A549 (cell line): ENCODE measurements around the gene POLR1D. TPM values are rescaled to one million over a fixed set of nuclear protein-coding genes. Genes with fewer than 3 reads are reported as not detected.

Source experiments
- ATAC-seq, 2 experiments: fragments of 200-7000 bp in 1 of 2; fragments of >200 bp in 1 of 2; cut with Nextera tagmentation in 1 of 2; cut with Tn5 transposase in 1 of 2; 3 replicates each; pipeline versions ENCODE4 v1.8.0 to v1.9.1; 2018 to 2020; ENCODE audit warnings: mild to moderate bottlenecking in 1 of 2, moderate library complexity in 1 of 2
- CTCF ChIA-PET: fragments of 300-600 bp; sonication (Branson Sonifier 250); formaldehyde crosslinking; extraction: SDS; loops from one replicate; lab custom pipeline; 2021; ENCODE audit warnings: antibody characterized with exemption, inconsistent platforms; lab: Yijun Ruan, JAX
- POLR2A ChIA-PET: fragments of 350-600 bp; formaldehyde crosslinking; extraction: SDS; loops from one replicate; lab custom pipeline; 2021; ENCODE audit warnings: antibody characterized with exemption, inconsistent platforms; lab: Yijun Ruan, JAX
- DNase-seq, 2 experiments: peaks; one replicate each; pipeline versions ENCODE4 v3.0.0 to v3.0.0-alpha.2; 2011 to 2016; ENCODE audit warnings: low read depth in 1 of 2, low spot score in 1 of 2
- FAIRE-seq: peaks from 2 replicates; lab custom pipeline; 2011; peaks lifted over from hg19 to GRCh38; lab: Jason Lieb, UNC
- H3K27ac ChIP-seq, 2 experiments: fragments of >200 bp; sonication (Bioruptor Twin); formaldehyde crosslinking; 3 replicates each; pipeline ENCODE4 v1.5.1; 2016 to 2017
- H3K4me1 ChIP-seq: fragments of >200 bp; sonication (Bioruptor Twin); formaldehyde crosslinking; 3 replicates; pipeline ENCODE4 v1.6.1; 2016
- H3K4me2 ChIP-seq: fragments of >200 bp; sonication (Bioruptor Twin); formaldehyde crosslinking; 3 replicates; pipeline ENCODE4 v1.6.1; 2016
- H3K4me3 ChIP-seq: fragments of >200 bp; sonication (Bioruptor Twin); formaldehyde crosslinking; 3 replicates; pipeline ENCODE4 v1.5.1; 2016
- H3K9me3 ChIP-seq: fragments of >200 bp; sonication (Bioruptor Twin); formaldehyde crosslinking; 3 replicates; pipeline ENCODE4 v1.6.1; 2016
- CBX8 ChIP-seq: fragments of 200-600 bp; sonication (generic); IDR thresholded peaks from 2 replicates; pipeline ENCODE4 v1.6.1; 2016
- CHD4 ChIP-seq: fragments of 200-600 bp; sonication (generic); IDR thresholded peaks from 2 replicates; pipeline ENCODE4 v1.6.1; 2016; ENCODE audit warnings: antibody characterized with exemption, mild to moderate bottlenecking, borderline replicate concordance
- HDAC2 ChIP-seq: fragments of 200-600 bp; sonication (generic); IDR thresholded peaks from 2 replicates; pipeline ENCODE4 v1.6.1; 2016
- HOXB5 ChIP-seq: fragments of 250-450 bp; sonication (Bioruptor Pico); IDR thresholded peaks from 2 replicates; pipeline ENCODE4 v1.5.0; 2020; ENCODE audit warnings: mild to moderate bottlenecking, moderate library complexity
- JUN ChIP-seq, 2 experiments: fragments of >200 bp; sonication (Bioruptor Twin); formaldehyde crosslinking; IDR thresholded peaks; 2 replicates in 1 of 2; 3 replicates in 1 of 2; pipeline ENCODE4 v1.6.1; 2016 to 2017
- KDM5A ChIP-seq: fragments of 200-600 bp; sonication (generic); IDR thresholded peaks from 2 replicates; pipeline ENCODE4 v1.6.1; 2016; ENCODE audit warnings: antibody characterized with exemption, mild to moderate bottlenecking
- NFE2L2 ChIP-seq: fragments of 150-350 bp; conservative IDR thresholded peaks from 2 replicates; pipeline ENCODE4 v1.6.1; 2014; ENCODE audit warnings: low read length
- NR3C1 ChIP-seq: fragments of >200 bp; sonication (Bioruptor Twin); formaldehyde crosslinking; IDR thresholded peaks from 3 replicates; pipeline ENCODE4 v1.6.1; 2017
- RARB ChIP-seq: fragments of 250-450 bp; sonication (Bioruptor Pico); IDR thresholded peaks from 2 replicates; pipeline ENCODE4 v1.8.0; 2021; ENCODE audit warnings: mild to moderate bottlenecking, moderate library complexity
- RCOR1 ChIP-seq: fragments of 150-350 bp; IDR thresholded peaks from 2 replicates; pipeline ENCODE4 v1.6.1; 2014; ENCODE audit warnings: antibody characterized with exemption, low read length, low read depth
- RFX5 ChIP-seq: fragments of 450-650 bp; IDR thresholded peaks from 2 replicates; pipeline ENCODE4 v1.7.1; 2014; ENCODE audit warnings: antibody characterized with exemption, mild to moderate bottlenecking, moderate library complexity
- SMC3 ChIP-seq: fragments of >200 bp; sonication (Bioruptor Twin); formaldehyde crosslinking; IDR thresholded peaks from 3 replicates; pipeline ENCODE4 v1.6.1; 2018; ENCODE audit warnings: inconsistent platforms
- SREBF2 ChIP-seq: fragments of 450-650 bp; IDR thresholded peaks from 2 replicates; pipeline ENCODE4 v1.6.1; 2014; ENCODE audit warnings: mild to moderate bottlenecking, moderate library complexity
- TP53 ChIP-seq: fragments of 250-450 bp; sonication (Bioruptor Pico); IDR thresholded peaks from 2 replicates; pipeline ENCODE4 v1.5.0; 2021; ENCODE audit warnings: mild to moderate bottlenecking, moderate library complexity
- WGBS: methylation state at CpG from one replicate; pipeline ENCODE4 v1.1.6; 2017; ENCODE audit errors: missing lambda C conversion rate; 5-methylcytosine and 5-hydroxymethylcytosine counted together
- polyA plus RNA-seq, 4 experiments: library from polyadenylated mRNA; depleted of rRNA in 3 of 4; stranded (reverse); fragments of >200 nt; fragmentation: RNase III in 1 of 4; extraction: RNeasy Plus Mini Kit Qiagen cat#74134 plus additional on column Dnase treatment in 1 of 4; gene quantifications; 2 replicates in 3 of 4; 3 replicates in 1 of 4; pipeline ENCODE4 v1.2.3, GENCODE V29; 2011 to 2017
- TF ChIP-seq, protein P1 (sequence below): fragments of 250-450 bp; sonication (Bioruptor Pico); IDR thresholded peaks from 2 replicates; pipeline ENCODE4 v1.5.0; 2020; ENCODE audit warnings: low read depth, mild to moderate bottlenecking, moderate library complexity
- TF ChIP-seq, protein P2 (sequence below): IDR thresholded peaks from 2 replicates; pipeline ENCODE4 v1.6.1; 2012; ENCODE audit warnings: low read depth, borderline replicate concordance
- TF ChIP-seq, protein P3 (sequence below): IDR thresholded peaks from 2 replicates; pipeline ENCODE4 v1.6.1; 2012
- TF ChIP-seq, protein P4 (sequence below): IDR thresholded peaks from 2 replicates; pipeline ENCODE4 v1.6.1; 2012
- TF ChIP-seq, protein P5 (sequence below): fragments of 150-350 bp; IDR thresholded peaks from 2 replicates; pipeline ENCODE4 v1.6.1; 2014; ENCODE audit warnings: low read depth, mild to moderate bottlenecking, low read length

POLR1D gene
- polyA plus RNA-seq, 2 of the 4 experiments (the other 2 are of a cell fraction): 110 to 161 TPM

DNA sequence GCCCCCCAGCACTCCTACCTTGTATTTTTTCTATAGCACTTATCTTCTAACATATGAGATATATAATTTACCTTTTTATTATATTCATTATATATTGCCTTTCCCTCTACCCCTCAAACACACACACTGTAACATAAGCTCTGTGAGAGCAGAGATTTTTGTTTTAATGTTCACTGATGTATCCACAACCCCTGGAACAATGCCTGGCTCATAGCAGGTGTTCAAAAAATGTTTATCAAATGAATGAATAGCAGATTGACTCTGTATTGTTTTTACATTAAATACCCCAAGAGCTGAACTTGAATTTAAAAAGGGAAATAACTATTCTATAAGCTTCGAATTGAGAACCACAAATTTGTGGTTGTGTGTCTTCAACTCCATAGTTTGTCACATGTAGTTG lies 11.0 kb downstream of the POLR1D start:
- FAIRE-seq (no peak), ATAC-seq (no peak), DNase-seq (no peak)
- 85% methylated on average over 1 of the region's 1 CpG for WGBS
- ChIA-PET POLR2A (no interaction called here), CTCF (interaction anchor here (1.4 kb wide), 1 partner anchor 10 kb away, joined by 3 read pairs; no protein-coding TSS in a partner anchor)
- no peak for TF ChIP-seq TP53 (CRISPR knock-in tag)
- TF ChIP-seq SREBF2: no peak
- TF ChIP-seq SMC3: no peak
- no peak for TF ChIP-seq JUN (IDR thresholded peaks at IDR 0.05)
- no peak for TF ChIP-seq NFE2L2
- TF ChIP-seq, protein P1, sequence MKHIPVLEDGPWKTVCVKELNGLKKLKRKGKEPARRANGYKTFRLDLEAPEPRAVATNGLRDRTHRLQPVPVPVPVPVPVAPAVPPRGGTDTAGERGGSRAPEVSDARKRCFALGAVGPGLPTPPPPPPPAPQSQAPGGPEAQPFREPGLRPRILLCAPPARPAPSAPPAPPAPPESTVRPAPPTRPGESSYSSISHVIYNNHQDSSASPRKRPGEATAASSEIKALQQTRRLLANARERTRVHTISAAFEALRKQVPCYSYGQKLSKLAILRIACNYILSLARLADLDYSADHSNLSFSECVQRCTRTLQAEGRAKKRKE (CRISPR knock-in tag): no peak
- no peak for TF ChIP-seq HOXB5
- TF ChIP-seq RCOR1: no peak
- TF ChIP-seq, protein P2, sequence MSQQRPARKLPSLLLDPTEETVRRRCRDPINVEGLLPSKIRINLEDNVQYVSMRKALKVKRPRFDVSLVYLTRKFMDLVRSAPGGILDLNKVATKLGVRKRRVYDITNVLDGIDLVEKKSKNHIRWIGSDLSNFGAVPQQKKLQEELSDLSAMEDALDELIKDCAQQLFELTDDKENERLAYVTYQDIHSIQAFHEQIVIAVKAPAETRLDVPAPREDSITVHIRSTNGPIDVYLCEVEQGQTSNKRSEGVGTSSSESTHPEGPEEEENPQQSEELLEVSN: no peak
- TF ChIP-seq RFX5: no peak
- TF ChIP-seq NR3C1: no peak
- no peak for TF ChIP-seq RARB (CRISPR knock-in tag)
- TF ChIP-seq CHD4: no peak
- TF ChIP-seq, protein P3, sequence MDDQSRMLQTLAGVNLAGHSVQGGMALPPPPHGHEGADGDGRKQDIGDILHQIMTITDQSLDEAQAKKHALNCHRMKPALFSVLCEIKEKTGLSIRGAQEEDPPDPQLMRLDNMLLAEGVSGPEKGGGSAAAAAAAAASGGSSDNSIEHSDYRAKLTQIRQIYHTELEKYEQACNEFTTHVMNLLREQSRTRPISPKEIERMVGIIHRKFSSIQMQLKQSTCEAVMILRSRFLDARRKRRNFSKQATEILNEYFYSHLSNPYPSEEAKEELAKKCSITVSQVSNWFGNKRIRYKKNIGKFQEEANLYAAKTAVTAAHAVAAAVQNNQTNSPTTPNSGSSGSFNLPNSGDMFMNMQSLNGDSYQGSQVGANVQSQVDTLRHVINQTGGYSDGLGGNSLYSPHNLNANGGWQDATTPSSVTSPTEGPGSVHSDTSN: no peak
- TF ChIP-seq, protein P4, sequence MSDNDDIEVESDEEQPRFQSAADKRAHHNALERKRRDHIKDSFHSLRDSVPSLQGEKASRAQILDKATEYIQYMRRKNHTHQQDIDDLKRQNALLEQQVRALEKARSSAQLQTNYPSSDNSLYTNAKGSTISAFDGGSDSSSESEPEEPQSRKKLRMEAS: no peak
- TF ChIP-seq, protein P5, sequence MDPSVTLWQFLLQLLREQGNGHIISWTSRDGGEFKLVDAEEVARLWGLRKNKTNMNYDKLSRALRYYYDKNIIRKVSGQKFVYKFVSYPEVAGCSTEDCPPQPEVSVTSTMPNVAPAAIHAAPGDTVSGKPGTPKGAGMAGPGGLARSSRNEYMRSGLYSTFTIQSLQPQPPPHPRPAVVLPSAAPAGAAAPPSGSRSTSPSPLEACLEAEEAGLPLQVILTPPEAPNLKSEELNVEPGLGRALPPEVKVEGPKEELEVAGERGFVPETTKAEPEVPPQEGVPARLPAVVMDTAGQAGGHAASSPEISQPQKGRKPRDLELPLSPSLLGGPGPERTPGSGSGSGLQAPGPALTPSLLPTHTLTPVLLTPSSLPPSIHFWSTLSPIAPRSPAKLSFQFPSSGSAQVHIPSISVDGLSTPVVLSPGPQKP: no peak
- TF ChIP-seq CBX8: no peak
- H3K4me3 ChIP-seq: no peak overlapping the region
- H3K4me2 ChIP-seq: no peak overlapping the region
- no peak overlapping the region for H3K27ac ChIP-seq
- H3K4me1 ChIP-seq: no peaks in the 10 kb centered on the region
- no peaks in the 10 kb centered on the region for H3K9me3 ChIP-seq

DNA sequence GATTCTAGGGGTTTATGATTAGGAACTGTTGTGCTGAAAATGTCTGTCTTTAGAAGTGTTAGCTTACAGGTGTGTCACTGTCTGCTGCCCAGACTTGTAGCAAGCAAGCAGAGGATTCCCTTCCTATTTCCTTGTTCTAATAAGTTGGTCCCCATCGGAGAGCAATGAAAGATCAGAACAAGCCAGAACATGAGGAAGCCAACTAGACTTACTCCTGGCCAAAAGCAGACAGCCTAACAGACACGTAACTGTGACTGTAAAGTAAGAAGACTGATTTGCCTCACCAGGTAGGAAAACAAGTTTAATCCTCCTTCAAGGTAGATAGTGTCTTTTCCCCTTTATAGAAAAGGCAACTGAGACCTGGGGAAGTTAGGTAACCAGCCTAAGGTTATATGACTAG lies 12.5 kb downstream of the POLR1D start:
- CTCF ChIA-PET: no interaction called here
- DNase-seq (no peak), ATAC-seq (no peak), FAIRE-seq (no peak)
- H3K9me3 ChIP-seq: no peaks in the 10 kb centered on the region
- 88% methylated on average over 2 of the region's 2 CpGs for WGBS
- no peak overlapping the region for H3K27ac ChIP-seq
- no peak for TF ChIP-seq NR3C1
- no peak overlapping the region for H3K4me3 ChIP-seq
- POLR2A ChIA-PET: no interaction called here
- H3K4me1 ChIP-seq: no peaks in the 10 kb centered on the region
- no peak overlapping the region for H3K4me2 ChIP-seq

DNA sequence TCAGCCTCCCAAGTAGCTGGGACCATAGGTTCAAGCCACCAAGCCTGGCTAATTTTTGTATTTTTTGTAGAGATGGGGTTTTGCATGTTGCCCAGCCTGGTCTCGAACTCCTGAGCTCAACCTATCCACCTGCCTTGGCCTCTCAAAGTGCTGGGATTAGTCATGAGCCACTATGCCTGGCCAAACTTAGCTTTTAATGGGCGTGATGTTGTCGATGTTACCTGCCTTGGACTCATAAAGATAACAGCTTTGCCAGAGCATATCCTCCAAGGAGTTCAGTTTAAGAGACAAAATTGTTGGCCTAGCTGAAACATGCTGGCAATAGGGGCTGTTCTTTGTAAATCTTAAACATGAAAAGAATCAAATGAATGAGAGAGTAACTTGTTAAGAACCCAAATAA lies 13.1 kb downstream of the POLR1D start:
- FAIRE-seq (no peak), DNase-seq (no peak), ATAC-seq (no peak)
- ChIA-PET CTCF (no interaction called here), POLR2A (no interaction called here)
- WGBS: 92% methylated on average over 3 of the region's 3 CpGs
- H3K4me2 ChIP-seq: no peak overlapping the region
- no peaks in the 10 kb centered on the region for H3K4me1 ChIP-seq
- no peak overlapping the region for H3K27ac ChIP-seq
- no peak overlapping the region for H3K4me3 ChIP-seq
- no peaks in the 10 kb centered on the region for H3K9me3 ChIP-seq
- no peak for TF ChIP-seq HDAC2
- no peak for TF ChIP-seq KDM5A
- TF ChIP-seq, protein P3: no peak
- TF ChIP-seq, protein P1 (CRISPR knock-in tag): no peak
- TF ChIP-seq RCOR1: no peak
